Measurements from ENCODE around the gene SCYL1.
"Not testable (repeated sequence)": the region's sequence is repeated elsewhere in the genome, so short reads cannot be mapped to it uniquely, and the experiment has no call there.

The SCYL1 gene

GRCh38 chr11:65506290-65506771 lies 18.6 kb upstream of the SCYL1 start:
- DNase-seq = no peak

DNA sequence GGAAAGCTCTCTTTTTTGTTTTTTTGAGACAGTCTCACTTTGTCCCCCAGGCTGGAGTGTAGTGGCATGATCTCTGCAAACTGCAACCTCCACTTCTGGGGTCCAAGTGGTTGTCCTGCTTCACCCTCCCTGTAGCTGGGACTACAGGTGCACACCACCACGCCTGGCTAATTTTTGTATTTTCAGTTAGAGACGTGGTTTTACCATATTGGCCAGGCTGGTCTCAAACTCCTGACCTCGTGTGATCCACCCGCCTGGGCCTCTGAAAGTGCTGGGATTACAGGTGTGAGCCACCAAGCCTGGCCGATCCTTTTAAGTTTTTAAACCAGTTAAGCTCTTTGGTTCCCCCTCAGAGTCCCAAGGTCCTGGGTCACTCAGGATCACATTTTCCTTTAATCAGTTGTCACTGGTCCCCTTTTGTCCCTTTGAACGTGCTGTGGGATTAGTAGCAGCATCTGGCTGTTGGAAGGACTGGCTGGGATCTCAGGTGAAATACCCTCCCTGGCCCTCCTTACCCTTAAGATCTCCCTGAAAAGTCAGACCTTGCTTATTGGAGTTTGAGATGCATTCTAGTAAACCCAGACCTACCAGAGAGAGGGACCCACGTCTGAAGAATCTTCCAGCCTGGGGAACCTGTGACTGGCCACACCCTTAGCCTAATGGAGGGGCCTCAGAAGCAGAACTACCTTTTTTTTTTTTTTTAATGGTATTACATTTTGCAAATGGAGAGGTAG lies 17.9 kb upstream of the SCYL1 start:
- peak; percentile 66 for DNase-seq

DNA sequence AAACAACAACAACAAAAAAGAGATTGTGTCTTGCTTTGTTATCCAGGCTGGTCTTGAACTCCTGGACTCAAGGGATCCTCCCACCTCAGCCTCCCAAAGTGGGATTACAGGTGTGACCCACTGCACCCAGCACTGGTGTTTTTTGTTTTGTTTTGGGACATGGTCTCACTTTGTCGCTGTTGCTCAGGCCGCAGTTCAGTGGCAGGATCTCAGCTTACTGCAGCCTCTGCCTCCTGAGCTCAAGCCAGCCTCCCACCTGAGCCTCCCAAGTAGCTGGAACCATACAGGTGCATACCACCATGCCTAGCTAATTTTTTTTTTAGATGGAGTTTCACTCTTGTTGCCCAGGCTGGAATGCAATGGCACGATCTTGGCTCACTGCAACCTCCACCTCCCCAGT lies 12.6 kb upstream of the SCYL1 start:
- not testable (repeated sequence) for DNase-seq

DNA sequence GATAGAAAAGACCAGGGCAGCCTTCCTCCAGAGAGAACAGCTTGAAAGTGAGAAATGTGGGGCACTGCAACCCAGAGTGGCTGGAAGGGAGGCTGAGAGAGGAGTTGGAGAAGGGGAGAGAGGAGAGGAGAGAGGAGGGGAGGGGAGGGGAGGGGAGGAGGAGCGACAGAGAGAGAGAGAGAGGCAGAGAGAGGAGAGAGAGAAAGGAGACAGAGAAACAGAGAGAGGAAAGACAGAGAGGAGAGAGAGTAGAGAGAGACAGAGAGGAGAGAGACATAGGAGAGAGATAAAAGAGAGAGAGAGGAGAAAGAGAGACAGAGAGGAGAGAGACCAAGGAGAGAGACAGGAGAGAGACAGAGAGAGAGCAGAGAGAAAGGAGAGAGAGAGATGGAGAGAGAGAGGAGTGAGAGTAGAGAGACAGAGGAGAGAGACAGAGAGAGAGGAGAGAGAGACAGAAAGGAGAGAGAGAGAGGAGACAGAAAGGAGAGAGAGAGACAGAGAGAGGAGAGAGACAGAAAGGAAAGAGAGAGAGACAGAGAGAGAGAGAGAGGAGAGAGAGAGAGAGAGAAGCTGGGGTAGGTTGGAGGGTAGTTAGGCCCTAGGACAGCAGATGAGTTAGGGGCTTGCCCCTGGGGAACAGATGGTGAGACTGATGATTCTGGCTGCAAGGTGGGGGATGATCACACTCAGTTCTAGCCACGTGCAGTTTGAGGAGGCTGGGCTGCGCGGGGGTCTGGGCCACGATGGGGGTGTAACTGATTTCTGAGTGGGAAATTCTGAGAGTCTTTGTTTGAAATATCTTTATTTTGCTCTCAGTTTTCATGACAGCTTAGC lies 8.5 kb upstream of the SCYL1 start:
- DNase-seq = no peak

- DNase-seq = not testable (repeated sequence)
Measured at GRCh38 chr11:65518941-65519549, 5.8 kb upstream of the SCYL1 start.

- DNase-seq = not testable (repeated sequence)
Measured at GRCh38 chr11:65521777-65522521, 2.9 kb upstream of the SCYL1 start.

DNA sequence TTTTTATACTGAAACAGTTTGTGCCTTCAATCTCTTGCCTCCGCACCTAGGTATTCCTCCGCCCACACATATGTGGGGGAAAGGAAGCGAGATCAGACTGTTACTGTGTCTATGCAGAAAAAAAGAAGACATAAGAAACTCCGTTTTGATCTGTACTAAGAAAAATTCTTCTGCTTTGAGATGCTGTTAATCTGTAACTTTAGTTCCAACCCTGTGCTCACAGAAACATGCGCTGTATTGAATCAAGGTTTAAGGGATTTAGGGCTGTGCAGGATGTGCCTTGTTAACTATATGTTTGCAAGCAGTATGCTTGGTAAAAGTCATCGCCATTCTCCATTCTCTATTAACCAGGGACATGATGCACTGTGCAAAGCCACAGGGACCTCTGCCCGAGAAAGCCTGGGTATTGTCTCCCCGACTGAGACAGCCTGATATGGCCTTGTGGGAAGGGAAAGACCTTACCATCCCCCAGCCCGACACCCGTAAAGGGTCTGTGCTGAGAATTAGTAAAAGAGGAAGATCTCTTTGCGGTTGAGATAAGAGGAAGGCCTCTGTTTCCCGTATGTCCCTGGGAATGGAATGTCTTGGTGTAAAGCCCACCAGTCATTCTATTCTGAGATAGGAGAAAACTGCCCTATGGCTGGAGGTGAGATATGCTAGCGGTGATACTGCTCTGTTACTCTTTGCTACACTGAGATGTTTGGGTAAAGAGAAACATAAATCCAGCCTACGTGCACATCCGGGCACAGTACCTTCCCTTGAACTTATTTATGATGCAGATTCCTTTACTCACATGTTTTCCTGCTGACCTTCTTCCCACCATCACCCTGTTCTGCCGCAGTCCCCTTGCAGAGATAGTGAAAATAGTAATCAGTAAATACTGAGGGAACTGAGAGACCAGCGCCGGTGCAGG lies 1.9 kb upstream of the SCYL1 start:
- not testable (repeated sequence) for DNase-seq

- not testable (repeated sequence) for DNase-seq
Measured at GRCh38 chr11:65523631-65523968, 1.3 kb upstream of the SCYL1 start.

DNA sequence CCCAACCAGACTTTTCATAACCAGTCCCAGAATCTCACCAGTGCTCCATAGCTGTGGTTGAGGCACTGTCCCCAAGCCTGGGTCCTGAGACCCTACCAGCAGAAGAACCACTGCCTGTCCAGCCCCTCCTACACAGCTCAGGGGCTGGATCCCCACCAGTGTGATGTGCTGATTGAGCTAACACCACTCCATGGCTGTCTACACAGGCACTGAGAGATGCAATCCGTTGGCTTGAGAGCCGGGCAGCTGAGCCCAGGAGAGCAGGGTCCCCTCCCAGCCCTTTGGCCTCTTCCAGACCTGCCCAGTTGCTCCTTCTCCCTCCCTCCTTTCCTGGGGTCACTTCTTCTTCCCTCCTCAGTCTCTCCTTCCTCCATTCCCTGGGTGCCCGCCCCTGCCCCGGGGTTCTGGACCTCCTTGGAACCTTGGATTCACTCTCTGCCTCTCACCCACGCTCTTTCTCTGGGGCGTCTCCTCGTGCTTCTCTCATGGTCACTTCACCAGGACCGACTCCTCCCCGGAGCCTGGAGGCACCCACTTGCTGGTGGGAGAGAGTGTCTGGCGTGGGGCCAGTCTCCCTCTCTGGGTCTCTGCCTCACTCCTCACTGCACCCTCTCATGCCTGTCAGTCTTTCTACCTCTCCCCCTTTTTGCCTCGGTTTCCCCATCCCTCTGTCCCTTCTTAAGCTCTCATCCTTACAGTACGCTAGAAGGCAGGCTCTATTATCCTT lies 706 bp upstream of the SCYL1 start:
- DNase-seq = no peak

DNA sequence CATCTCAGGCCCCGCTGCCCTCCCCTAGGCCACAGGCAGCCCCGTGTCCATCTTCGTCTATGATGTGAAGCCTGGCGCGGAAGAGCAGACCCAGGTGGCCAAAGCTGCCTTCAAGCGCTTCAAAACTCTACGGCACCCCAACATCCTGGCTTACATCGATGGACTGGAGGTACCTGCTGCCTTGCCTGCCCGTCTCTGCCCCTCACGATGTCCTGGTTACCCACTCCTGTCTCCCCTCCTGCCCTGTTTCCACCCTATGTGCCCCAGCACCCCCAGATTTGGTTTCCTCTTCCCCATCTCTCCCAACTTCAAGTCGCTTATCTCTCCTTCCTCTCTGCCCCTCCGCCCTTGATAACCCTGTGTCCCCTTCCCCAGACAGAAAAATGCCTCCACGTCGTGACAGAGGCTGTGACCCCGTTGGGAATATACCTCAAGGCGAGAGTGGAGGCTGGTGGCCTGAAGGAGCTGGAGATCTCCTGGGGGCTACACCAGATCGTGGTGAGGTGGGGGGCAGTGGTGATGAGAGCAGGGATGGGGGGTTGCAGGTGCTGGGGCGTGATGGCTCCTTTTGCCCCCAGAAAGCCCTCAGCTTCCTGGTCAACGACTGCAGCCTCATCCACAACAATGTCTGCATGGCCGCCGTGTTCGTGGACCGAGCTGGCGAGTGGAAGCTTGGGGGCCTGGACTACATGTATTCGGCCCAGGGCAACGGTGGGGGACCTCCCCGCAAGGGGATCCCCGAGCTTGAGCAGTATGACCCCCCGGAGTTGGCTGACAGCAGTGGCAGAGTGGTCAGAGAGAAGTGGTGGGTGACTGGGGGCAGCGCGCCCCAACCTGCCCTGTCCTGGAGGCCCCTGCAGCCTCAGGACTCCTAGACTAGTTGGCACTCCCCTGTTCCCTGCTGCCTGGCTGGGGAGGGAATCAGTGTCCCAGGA lies 930 bp downstream of the SCYL1 start:
- no peak for DNase-seq

GRCh38 chr11:65526744-65527143 lies 1.9 kb downstream of the SCYL1 start:
- no peak for DNase-seq

DNA sequence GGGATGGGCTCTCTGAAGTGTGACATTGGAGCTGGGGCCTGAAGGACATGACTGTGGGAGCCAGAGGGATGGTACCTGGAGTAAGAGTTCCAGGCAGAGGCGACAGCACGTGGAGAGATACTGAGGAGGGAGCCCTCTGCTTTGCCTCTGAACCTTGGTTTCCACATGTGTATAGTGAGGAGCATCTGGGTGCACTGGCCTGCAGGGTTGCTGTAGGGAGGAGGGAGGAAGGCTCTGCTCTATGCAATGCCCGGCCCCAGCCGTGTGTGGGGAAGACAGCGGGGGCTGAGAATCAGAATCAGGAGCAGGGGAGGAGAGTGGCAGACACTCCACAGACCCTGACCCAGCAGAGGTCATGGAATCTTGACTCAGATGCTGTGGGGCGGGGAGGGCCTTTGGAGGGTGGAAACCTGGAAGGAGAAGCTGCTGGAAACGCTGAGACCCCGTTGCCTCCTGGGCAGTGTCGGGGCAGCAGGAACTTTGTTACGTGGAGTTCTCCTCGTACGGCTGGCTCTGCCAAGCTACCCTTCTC lies 4.0 kb downstream of the SCYL1 start:
- no peak for DNase-seq

- DNase-seq = no peak
Measured at GRCh38 chr11:65529475-65530156, 4.7 kb downstream of the SCYL1 start.

- DNase-seq = peak; percentile 44
Measured at GRCh38 chr11:65530157-65530496, 5.2 kb downstream of the SCYL1 start.

GRCh38 chr11:65532388-65533064 lies 7.6 kb downstream of the SCYL1 start:
- DNase-seq = no peak

- DNase-seq = no peak
Measured at GRCh38 chr11:65535102-65535501, 10.2 kb downstream of the SCYL1 start.

DNA sequence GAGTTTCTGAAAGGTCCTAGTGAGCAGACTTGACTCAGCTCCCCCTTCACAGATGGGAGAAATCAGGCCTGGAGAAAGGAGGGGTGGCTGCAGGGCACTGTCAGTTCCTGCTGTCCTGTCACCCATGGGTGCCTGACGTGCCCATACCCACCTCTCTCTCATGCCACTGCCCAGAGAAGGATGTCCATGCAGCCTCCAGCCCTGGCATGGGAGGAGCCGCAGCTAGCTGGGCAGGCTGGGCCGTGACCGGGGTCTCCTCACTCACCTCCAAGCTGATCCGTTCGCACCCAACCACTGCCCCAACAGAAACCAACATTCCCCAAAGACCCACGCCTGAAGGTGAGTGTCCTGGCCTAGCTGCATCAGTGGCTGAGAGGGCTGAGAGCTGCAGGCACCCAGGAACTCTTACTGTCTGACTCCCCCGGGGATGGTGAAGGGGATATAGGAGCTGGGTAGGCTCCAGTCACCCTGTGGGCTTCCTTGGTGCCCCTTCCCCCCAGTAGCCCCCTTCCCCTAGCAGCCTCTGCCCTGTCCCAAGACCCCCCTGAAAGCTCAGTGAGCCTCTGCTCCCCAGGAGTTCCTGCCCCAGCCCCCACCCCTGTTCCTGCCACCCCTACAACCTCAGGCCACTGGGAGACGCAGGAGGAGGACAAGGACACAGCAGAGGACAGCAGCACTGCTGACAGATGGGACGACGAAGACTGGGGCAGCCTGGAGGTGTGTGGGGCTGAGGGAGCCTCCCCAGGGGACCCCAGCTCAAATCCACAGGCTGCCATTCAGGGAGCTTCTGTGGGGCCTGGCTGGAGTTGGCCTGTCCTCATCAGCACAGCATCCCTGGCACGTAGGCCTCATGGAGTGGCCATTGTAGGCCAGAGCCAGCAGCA lies 11.8 kb downstream of the SCYL1 start:
- DNase-seq = no peak

- DNase-seq = no peak
Measured at GRCh38 chr11:65537296-65537597, 12.4 kb downstream of the SCYL1 start.
